Stimulated activated CD4-positive, alpha-beta T cell treated with anti-CD3 and anti-CD28 coated beads, Interleukin-12 subunit alpha, Interleukin-12 subunit beta, amount 100 ng/mL, for 4 hours (primary cell): ENCODE measurements around the gene ZNF765.
"Not testable (repeated sequence)": the region's sequence is repeated elsewhere in the genome, so short reads cannot be mapped to it uniquely, and the experiment has no call there.

Source experiments
- DNase-seq: peaks from one replicate; pipeline ENCODE4 v3.0.0-alpha.2; 2020

Gene ZNF765

DNA sequence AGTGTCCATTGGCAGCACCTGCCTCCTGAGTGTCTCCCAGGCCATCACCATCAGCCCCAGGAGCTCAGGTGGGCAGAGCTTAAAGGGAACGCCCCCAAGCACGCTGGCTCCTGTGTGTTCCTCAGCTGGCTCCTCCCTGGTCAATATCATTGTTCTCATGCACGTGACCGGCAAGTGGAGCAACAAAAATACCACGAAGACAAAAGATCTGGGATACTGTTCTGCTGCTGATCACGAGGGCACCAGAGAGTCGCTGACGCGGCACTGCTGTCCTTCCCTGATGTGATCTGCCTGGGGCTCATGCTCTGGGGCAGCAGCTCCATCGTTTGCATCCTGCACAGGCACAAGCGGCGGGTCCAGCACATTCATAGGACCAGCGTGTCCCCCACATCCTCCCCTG, 28.1 kb downstream of the ZNF765 start:
- DNase-seq, result not testable (repeated sequence)

GRCh38 chr19:53423680-53424079, 28.7 kb downstream of the ZNF765 start:
- not testable (repeated sequence) for DNase-seq

DNA sequence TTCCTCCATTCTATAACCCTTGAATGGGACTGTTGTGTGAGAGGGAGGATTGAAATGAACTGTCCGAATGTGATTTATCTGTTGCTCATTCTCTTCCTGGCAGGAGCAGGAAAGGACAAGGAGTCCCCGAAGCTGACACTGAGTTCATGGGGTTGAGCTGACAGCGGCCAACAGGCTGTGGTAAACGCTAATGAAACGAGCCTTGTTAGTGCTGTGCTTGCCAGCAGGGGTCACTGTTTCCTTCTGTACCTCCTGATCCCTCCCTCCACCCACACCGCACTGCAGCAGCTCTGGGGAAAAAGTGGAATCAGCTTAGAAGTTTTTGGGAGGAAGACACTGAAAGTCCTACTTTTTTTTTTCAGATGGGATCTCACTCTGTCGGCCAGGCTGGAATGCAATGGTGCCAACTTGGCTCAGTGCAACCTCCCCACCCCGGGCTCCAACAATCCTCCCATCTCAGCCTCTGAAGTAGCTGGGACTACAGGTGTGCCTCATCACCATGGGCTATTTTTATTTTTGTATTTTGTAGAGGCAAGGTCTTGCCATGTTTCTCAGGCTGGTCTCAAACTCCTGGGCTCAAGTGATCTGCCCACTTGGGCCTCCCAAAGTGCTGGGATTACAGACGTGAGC, 30.1 kb downstream of the ZNF765 start:
- peak; percentile 61 for DNase-seq

DNA sequence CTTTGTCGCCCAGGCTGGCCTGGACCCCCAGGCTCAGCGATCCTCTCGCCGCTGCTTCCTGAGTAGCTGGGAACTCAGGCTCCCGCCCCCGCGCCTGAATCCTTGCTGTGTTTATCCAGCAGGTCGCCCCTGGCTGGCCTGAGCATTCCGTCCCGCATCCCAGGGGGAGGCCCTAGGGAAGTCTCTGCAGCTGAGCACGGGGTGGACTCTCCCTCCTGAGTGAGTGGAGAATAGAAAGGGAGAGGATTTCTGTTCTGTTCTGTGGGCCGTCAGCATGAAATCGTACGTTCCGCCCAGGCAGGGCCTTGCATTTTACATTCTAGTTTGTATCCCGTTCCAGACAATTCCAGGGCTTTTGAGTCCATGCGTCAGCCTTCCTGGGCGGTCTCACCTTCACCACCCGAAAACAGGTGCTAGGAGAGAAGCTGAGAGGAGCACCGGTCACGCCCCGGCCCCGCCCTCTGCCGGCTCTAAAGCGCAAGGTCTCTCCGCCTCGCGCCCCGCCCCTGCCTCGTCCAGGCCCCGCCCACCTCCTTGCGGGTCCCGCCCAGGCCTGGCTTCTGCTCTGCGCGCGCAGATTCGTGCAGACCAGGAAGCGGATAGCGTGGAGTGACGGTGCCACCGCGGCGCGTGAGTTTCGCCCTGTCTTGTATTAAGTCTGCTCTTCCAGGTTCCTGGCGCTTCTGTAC, 36.6 kb downstream of the ZNF765 start, which contains the start of gene ZNF761:
Gene ZNF761, plus strand, starts transcription at position 586 of the 689 bp plus-strand sequence. CDS start 15,285 bp downstream, outside the sequence.
- peak; percentile 98 for DNase-seq

GRCh38 chr19:53432088-53432661, 37.2 kb downstream of the ZNF765 start:
- DNase-seq, result peak; percentile 16

- not testable (repeated sequence) for DNase-seq
Observed at GRCh38 chr19:53443809-53444208, 48.9 kb downstream of the ZNF765 start.

DNA sequence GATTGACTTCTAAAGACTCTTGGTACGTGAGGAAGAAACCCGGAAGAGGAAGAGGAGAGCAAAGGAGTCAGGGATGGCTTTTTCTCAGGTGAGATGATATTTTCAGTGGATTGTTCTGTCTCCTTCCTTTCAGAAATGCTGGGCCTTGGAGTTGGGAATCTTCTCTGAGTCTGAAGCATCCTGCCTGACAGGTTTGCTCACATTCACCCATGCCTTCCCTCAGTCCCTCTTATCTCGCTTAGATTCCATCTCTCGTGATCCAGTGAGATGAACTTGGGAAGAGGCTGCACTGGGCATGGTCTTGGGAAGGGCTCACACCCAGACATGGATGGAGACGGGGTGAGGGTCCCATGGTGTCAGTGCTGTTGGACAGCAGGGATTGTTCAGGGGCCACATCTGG, 52.2 kb downstream of the ZNF765 start:
- DNase-seq, result not testable (repeated sequence)

DNA sequence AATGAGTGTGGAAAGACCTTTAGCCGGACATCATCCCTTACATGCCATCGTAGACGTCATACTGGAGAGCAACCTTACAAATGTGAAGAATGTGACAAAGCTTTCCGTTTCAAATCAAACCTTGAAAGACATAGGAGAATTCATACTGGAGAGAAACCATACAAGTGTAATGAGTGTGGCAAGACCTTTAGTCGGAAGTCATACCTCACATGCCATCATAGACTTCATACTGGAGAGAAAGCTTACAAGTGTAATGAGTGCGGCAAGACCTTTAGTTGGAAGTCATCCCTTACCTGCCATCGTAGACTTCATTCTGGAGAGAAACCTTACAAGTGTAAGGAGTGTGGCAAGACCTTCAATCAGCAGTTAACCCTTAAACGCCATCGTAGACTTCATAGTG, 60.9 kb downstream of the ZNF765 start:
- DNase-seq, result no peak

GRCh38 chr19:53460131-53460721, 65.3 kb downstream of the ZNF765 start:
- DNase-seq, result not testable (repeated sequence)

DNA sequence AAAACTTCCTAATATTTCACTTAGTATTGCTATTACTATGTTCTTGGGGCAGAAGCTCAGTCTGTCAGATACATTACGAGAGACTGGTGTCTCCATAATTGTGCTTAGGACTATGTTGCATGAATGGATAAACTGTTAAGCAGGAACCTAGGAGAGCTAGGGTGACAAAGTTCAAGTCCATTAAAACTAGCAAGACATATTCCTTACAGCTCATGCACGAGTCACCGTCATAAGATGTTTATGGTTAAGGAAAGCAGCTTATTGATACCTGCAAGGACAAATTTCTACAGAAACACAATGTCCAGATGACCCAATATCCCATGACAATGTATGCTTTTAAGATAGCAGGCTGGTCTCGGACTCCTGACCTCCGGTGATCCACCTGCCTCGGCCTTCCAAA, 66.9 kb downstream of the ZNF765 start:
- DNase-seq, result no peak

DNA sequence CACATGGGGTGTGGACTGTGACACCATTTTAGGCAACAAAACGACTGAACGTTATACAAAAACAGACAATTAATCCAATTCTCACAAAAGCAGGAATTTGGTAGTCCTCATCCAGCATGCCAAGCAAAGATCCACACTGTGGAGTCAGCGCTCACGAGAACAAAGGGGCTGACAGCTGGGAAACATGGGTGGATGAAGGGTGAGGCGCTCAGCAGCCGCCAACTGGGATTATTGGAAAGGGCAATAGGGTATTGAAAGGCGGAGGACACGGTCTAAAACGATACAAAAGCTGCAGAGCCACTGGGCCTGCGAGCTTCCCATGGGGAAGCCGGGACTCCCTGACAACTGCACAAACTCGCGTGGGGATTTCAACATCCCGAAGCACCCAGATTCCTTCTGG, 67.9 kb downstream of the ZNF765 start:
- no peak for DNase-seq

DNA sequence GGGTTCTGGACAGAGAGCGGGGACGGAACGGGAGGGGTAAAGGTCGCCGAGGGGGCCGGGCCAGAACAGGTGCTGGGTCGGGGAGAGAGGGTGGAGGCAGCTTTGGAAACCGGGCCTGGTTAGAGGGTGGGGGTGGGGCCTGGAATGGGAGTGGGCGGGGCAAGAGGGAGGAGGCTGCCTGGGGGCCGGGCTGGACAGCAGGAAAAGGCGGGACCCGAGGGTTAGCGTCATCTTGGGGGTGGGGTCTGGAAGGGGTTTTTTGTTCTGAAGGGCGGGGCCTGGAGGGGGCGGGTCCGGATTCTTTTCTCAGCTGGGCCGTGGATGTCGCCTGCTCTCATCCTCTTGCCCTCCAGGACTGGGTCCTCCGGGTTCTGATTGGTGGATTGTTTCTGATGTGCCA, 68.3 kb downstream of the ZNF765 start:
- DNase-seq, result no peak

- no peak for DNase-seq
Observed at GRCh38 chr19:53466726-53467484, 72.0 kb downstream of the ZNF765 start.

DNA sequence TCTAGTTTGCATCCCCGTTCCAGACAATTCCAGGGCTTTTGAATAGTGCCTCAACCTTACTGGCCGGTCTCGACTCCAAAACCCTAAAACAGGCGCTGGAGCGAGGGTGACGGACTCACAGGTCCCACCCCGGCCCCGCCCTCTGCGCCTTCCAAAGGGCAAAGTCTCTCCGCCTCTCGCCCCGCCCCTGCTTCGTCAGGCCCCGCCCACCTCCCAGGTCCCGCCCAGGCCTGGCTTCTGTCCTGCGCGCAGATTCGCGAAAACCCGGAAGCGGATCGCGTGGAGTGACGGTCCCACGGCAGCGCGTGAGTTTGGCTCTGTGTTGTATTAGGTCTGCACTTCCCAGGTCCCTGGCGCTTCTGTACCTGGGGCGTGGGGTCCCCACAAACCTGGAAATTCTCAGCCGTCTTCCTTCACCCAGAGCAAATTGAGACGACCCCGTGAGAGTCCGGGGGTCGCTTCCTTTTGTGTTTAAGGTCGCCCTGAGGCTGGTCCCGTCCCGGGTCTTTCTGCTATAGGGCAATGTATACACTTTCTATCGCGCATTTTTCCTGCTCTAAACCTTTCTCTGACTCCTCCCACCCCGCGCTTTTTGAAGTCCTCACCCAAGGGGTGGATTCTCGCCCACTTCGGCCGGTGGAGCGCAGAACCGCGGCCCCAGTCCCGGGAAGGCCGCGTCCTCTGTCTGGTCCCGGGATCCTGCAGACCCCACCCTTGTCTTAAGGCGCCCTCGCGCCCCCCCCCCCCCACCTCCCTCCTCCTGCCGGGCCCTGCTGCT, 72.7 kb downstream of the ZNF765 start, which contains the start of gene ZNF813:
Gene ZNF813, plus strand, starts transcription at position 249 of the 778 bp plus-strand sequence. CDS start 16,090 bp downstream, outside the sequence.
- DNase-seq, result peak; percentile 98

DNA sequence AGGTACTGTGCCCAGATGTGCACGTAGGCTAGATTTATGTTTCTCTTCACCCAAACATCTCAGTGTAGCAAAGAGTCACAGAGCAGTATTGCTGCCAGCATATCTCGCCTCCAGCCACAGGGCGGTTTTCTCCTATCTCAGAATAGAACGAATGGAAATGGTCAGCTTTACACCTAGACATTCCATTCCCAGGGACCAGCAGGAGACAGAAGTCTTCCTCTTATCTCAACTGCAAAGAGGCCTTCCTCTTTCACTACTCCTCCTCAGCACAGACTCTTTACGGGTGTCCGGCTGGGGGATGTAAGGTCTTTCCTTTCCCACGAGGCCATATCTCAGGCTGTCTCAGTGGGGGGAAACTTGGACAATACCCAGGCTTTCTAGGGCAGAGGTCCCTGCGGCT, 73.7 kb downstream of the ZNF765 start:
- DNase-seq, result not testable (repeated sequence)

- no peak for DNase-seq
Observed at GRCh38 chr19:53471916-53472315, 77.0 kb downstream of the ZNF765 start.

GRCh38 chr19:53474832-53475231, 79.9 kb downstream of the ZNF765 start:
- not testable (repeated sequence) for DNase-seq

GRCh38 chr19:53475470-53475869, 80.5 kb downstream of the ZNF765 start:
- not testable (repeated sequence) for DNase-seq
